M059J (cell line): ENCODE measurements around the gene C1orf74. TPM values are rescaled to one million over a fixed set of nuclear protein-coding genes. Genes with fewer than 3 reads are reported as not detected.
A peak's percentile ranks its signal among the peaks of the same experiment; 100 is the strongest.

Source experiments
- DNase-seq: peaks from one replicate; pipeline ENCODE4 v3.0.0-alpha.2; 2012; ENCODE audit warnings: low read depth
- total RNA-seq: library from RNA; depleted of rRNA; stranded (reverse); fragments of >200 nt; shearing (Covaris generic); gene quantifications from 2 replicates; pipeline ENCODE4 v1.2.3, GENCODE V29; 2014

The C1orf74 gene
- total RNA-seq, 1 experiment from 2014 or later: 5.7 TPM

GRCh38 chr1:209770636-209771415, 13.5 kb downstream of the C1orf74 start:
- no peak for DNase-seq

GRCh38 chr1:209769971-209770370, 14.4 kb downstream of the C1orf74 start:
- no peak for DNase-seq

GRCh38 chr1:209769171-209769904, 15.0 kb downstream of the C1orf74 start:
- DNase-seq: peak; percentile 91

GRCh38 chr1:209768354-209768774, 16.0 kb downstream of the C1orf74 start:
- no peak for DNase-seq

GRCh38 chr1:209767706-209768105, 16.7 kb downstream of the C1orf74 start:
- DNase-seq: no peak

- DNase-seq: no peak
Measured at GRCh38 chr1:209767096-209767495, 17.3 kb downstream of the C1orf74 start.

GRCh38 chr1:209766051-209766450, 18.3 kb downstream of the C1orf74 start:
- DNase-seq: no peak

- DNase-seq: peak; percentile 5
Measured at GRCh38 chr1:209761011-209761635, 23.2 kb downstream of the C1orf74 start.

- DNase-seq: no peak
Measured at GRCh38 chr1:209759829-209760359, 24.5 kb downstream of the C1orf74 start.

GRCh38 chr1:209758400-209758799, 26.0 kb downstream of the C1orf74 start:
- DNase-seq: no peak

GRCh38 chr1:209756615-209757445, 27.5 kb downstream of the C1orf74 start:
- DNase-seq: no peak

- DNase-seq: peak; percentile 4
Measured at GRCh38 chr1:209755926-209756614, 28.3 kb downstream of the C1orf74 start, which contains the start of gene TRAF3IP3. TSS of gene TRAF3IP3 (plus strand) at chr1:209756053. CDS start at chr1:209760040, 3,987 bp downstream.

GRCh38 chr1:209755256-209755655, 29.1 kb downstream of the C1orf74 start:
- DNase-seq: no peak

- no peak for DNase-seq
Measured at GRCh38 chr1:209752890-209753289, 31.5 kb downstream of the C1orf74 start.

GRCh38 chr1:209751627-209752231, 32.6 kb downstream of the C1orf74 start:
- DNase-seq: no peak

GRCh38 chr1:209749670-209750323, 34.6 kb downstream of the C1orf74 start:
- DNase-seq: no peak

- no peak for DNase-seq
Measured at GRCh38 chr1:209749205-209749604, 35.2 kb downstream of the C1orf74 start.

- no peak for DNase-seq
Measured at GRCh38 chr1:209748620-209749019, 35.7 kb downstream of the C1orf74 start.

GRCh38 chr1:209747580-209748262, 36.6 kb downstream of the C1orf74 start:
- DNase-seq: peak; percentile 98
